ENCODE data around the gene AP2A2. TPM values are rescaled to one million over a fixed set of nuclear protein-coding genes. Genes with fewer than 3 reads are reported as not detected.

The AP2A2 gene
- total RNA-seq, 2 donors from 2014 or later, result 61.6 to 68.8 TPM

- intact Hi-C loops (cut with DNase I, micrococcal nuclease), result no loop called here
- DNase-seq (no peak), ATAC-seq (no peak)
Observed at GRCh38 chr11:1030086-1030485, 104.4 kb downstream of the AP2A2 start.

DNA sequence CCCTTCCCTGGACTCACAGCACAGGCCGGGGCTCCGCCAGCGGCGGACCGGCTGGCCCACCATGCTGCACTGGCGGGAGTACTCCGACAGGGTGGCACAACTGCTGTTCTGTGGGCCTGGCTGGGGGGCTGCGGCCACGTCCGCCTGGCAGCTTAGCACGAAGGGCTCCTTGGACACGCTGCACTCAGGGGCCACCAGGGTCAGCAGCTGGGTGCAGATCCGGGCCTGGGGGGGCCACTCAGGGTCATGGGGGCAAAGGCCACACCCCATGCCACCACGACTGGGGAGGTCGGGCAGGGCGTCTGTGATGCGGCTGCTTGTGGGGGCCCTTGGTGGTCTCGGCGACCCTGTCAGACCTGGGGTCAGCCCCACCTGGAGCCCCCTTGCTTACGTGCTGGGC is 104.9 kb downstream of the AP2A2 start:
- no peak for ATAC-seq
- intact Hi-C loops (cut with DNase I, micrococcal nuclease), result no loop called here
- DNase-seq, result no peak

GRCh38 chr11:1031121-1031899 is 105.6 kb downstream of the AP2A2 start:
- intact Hi-C loops (cut with DNase I, micrococcal nuclease), result no loop called here
- ATAC-seq (no peak), DNase-seq (no peak)

DNA sequence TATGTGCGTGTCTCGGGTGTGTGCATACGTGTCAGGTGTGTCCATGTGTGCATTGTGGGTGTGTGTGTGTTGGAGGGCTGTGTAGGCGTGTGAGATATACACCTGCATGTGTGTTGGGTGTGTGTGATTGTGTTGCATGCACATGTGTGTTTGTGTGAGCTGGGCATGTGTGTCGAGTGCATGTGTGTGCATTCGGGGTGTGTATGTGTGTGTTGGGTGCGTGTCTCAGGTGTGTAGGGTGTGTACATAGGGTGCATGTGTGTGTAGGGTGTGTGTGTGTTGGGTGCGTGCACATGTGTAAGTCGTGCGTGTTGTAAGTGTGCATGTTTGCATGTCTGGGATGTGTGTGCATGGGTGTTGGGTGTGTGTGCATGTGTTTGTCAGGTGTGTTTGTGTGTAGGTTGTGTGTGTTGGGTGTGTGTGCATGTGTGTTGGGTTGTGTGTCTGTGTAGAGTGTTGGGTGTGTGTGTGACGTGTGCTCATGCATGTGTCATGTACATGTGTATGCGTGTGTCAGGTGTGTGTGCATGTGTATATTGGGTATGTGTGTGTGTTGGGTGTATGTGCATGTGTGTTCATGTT is 106.7 kb downstream of the AP2A2 start:
- DNase-seq (no peak), ATAC-seq (no peak)
- intact Hi-C loops (cut with DNase I, micrococcal nuclease), result no loop called here

DNA sequence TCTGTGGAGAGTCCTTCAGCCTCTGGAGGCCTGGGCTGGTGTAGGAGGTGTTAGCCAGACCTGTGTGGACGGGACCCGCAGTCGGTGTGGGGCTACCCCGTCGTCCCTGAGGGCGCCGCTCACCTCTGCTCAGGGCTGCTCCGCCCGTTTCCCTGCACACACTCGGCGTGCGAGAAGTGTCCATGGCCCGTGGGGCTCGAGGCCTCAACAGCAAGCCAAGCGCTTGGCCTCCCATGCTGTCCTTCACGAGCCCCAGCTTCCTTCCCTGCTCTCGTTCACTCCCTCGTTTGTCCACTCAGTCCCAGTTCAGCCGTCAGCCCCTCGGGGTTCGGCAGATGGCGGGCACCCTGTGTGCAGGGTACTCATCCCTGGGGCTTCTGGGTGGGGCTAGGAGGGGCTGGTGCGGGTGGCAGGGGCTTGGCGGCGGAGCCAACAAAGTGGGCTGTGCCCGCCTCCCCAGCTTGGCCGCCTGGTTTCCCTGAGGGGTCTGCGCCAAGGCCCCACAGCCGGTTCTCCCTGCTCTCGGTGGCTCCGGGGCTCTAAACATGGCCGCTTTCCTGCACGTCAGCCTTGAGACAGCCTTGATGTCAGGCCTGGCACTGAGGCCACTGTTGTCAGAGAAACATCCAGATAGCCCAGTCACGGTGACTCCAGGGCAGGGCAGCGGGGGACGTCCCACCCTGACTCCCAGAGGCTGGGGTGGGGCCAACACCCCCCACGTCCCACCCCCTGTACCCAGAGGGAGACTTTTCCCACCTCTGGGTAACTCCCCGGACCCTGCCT is 107.5 kb downstream of the AP2A2 start:
- no peak for ATAC-seq
- no peak for DNase-seq
- intact Hi-C loops (cut with DNase I, micrococcal nuclease), result no loop called here

- intact Hi-C loops (cut with DNase I, micrococcal nuclease), result no loop called here
- no peak for ATAC-seq
Observed at GRCh38 chr11:1034001-1034400, 108.3 kb downstream of the AP2A2 start.

DNA sequence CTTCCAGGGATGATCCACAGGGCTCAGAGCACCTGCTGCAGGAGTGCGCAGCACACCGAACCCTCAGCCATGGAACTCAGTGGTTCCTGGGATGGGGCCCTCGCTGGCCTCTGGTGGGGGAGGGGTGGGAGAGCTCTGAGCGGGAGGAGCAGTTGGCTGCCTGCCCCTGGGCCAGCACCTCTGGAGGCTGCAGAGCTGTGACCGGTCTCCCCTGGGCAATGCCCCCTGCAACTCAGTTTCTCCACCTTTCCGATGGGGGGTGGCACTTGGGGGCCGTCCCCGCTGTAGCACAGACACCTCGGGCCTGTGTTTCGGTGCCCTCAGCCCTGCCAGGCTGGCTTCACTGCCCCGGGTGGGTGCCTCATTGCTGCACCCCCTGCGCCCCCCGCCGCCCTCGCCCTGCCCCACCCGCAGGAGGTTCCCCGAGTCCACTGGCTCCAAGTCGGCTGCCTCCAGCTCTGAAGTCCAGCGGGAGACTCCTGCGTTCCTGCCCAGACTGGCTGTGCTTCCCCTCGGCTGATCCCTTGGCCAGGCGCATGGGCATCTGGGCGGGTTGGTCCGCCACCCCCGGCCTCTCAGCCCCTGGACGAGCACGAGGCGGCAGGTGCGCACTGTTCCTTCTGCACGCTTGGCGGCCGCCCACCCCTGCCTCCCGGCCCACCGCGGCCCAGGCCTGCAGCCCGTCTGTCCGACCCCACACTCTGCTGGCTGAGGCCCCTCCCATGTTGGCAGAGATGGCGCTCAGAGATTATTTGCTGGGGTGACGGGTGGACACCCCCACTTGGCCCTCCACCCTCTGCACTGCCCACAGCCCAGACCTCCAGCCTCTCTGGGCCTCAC is 109.0 kb downstream of the AP2A2 start:
- intact Hi-C loops (cut with DNase I, micrococcal nuclease), result no loop called here
- ATAC-seq (no peak), DNase-seq (no peak)

More at GRCh38 chr11:1034001-1034400, 108.3 kb downstream of the AP2A2 start:
- DNase-seq, result no peak

GRCh38 chr11:1035577-1036283 is 110.1 kb downstream of the AP2A2 start:
- intact Hi-C loops (cut with DNase I, micrococcal nuclease), result no loop called here
- DNase-seq, result no peak
- no peak for ATAC-seq

- no peak for DNase-seq
- intact Hi-C loops (cut with DNase I, micrococcal nuclease), result no loop called here
- no peak for ATAC-seq
Observed at GRCh38 chr11:1036303-1036923, 110.7 kb downstream of the AP2A2 start, which contains the start of gene MUC6. TSS of gene MUC6 (minus strand) at chr11:1036718. CDS start at chr11:1036655, 63 bp downstream.

GRCh38 chr11:1036931-1037330 is 111.3 kb downstream of the AP2A2 start:
- intact Hi-C loops (cut with DNase I, micrococcal nuclease), result no loop called here
- no peak for DNase-seq
- ATAC-seq, result no peak

DNA sequence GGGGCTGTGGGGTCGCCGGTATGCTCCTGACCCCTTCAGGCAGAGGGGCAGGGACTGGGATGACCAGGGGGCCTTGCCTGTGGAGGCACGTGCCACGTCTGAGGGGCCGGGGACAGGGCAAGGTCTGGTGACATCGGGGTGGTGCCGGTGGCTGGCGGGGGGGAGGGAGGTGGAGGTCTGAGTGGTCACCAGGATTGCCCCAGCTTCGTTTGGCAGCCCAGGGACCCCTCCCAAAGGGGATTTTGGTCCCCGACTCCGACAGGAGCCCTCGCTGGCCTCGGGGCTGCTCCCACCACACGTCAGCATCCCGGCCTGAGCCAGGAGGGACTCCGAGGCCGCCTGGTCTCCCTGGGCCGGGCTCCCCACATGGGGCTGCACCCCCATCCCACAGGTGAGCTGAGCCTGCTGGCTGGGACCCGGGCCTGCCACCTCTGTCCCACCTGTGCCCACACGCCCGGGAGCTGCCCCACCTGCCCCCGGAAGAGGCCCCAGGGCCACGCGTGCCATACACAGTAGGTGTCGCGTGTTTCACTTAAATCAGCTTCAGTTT is 111.9 kb downstream of the AP2A2 start:
- DNase-seq, result no peak
- intact Hi-C loops (cut with DNase I, micrococcal nuclease), result no loop called here
- ATAC-seq, result no peak

DNA sequence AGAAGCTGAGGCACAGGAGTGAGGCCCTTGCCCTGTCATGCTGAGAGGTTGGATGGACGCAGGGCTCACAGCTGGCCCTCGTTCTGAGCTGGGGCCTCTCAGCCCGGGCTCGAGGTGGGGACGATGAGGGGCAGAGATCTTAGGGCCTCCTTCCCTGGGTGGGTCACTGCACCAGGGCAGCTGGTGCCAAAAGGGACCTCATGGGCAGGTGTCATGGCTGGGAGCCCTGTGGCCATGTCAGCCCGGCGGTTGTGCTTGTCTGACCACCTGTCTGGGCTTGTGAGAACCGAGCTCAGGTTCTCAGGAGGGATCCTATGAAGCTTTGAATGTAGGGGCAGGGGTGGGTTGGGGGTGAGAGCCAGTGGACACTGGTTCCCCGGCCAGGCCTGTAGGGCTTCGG is 112.7 kb downstream of the AP2A2 start:
- intact Hi-C loops (cut with DNase I, micrococcal nuclease), result no loop called here
- ATAC-seq, result no peak
- DNase-seq, result no peak

DNA sequence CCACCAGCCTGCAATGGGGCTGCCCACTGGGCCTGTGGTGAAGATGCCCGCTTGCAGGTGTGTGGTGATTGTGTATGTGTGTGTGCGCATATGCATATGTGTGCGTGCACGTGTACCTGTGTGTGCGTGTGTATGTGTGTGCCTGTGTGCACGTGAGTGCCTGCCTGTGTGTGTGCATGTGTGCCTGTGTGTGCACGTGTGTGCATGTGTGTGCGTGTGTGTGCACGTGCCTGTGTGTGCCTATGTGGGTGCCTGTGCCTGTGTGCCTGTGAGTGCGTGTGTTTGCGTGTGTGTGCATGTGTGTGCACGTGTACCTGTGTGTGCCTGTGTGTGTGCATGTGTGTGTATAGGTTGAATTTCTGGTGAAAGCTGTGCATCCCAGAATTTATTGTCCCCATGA is 113.3 kb downstream of the AP2A2 start:
- ATAC-seq (no peak), DNase-seq (no peak)
- intact Hi-C loops (cut with DNase I, micrococcal nuclease), result no loop called here

DNA sequence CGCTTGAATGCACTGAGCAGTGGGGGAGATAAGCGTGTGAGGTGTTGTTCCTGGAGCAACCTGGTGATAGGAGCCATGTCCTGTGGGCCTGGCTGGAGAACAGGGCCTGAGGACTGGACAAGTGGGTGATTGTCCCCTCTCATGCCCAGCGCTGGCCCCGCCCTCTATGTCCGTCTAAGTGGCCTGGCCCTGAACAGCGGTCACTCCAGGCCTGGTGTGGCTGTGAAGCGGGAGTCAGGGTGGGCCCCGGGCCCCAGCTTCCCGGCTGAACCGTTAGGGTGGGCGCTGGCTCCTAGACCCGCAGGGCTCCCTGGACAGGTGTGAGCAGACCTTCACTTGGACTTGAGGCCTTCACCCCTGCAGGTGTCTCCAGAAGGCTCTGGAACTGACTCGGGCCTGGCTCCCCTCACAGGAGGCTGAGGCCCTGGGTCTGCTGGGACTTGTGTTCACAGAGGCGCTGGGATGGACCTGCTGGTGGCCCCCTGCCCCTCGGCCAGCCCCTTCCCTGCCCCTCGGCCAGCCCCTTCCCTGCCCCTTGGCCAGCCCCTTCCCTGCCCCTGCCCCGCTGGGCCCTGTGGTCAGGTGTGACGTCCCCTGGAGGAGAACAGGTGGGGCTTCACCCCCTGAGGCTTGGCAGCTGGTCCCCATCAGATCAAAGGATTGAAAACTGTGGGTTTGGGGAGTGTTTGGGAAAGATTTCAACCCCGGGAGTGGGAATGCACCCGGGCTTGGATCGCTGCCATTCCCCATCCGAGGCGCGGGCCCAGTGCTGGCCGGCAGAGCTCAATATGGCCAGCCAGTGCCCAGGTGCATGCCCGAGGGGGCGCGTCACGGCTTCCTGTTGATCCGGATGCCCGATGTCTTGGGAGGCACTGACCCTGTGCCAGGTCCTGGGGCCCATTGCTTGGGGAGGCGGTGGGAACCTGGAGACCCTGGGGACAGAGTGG is 114.1 kb downstream of the AP2A2 start:
- no peak for DNase-seq
- intact Hi-C loops (cut with DNase I, micrococcal nuclease), result loop anchor here in 1 of 2 donors (10.0 kb wide), 1 partner anchor 185 kb away; no protein-coding TSS in a partner anchor
- no peak for ATAC-seq

DNA sequence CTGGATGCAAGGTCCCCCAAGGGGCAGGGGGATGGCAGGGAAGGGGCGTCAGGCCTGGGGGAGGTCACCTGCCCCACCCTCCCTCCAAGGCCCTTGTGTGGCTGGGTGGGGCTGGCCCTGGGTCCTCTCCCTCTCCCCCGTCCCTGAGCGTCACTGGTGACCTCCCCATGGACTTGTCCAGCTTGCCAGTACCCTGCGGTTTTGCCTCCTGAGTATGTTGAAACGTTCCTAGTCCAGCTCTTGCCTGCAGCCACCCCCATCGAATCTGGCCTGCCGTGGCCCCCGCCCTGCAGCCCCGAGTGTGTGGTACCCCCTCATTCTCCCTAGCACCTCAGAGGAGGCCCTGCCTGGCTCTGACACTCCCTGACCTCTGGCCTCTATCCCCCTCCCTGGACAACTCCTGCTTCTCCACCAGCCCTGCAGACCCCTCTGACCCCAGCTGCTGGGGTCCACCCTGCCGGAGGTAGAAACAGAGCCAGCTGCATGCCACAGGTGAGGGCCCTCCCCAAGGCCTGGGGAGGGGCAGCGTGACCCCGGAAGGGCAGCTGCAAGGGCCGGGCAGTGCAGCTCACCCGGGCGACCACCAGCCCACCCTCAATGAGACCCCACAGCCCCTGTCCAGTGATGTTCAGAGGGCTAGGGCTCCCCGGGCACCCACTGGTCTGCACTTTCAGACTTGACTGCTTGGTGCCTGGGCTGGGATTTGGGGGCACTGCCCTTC is 114.9 kb downstream of the AP2A2 start:
- no peak for DNase-seq
- intact Hi-C loops (cut with DNase I, micrococcal nuclease), result loop anchor here in 1 of 2 donors (10.0 kb wide), 1 partner anchor 186 kb away; no protein-coding TSS in a partner anchor
- no peak for ATAC-seq

DNA sequence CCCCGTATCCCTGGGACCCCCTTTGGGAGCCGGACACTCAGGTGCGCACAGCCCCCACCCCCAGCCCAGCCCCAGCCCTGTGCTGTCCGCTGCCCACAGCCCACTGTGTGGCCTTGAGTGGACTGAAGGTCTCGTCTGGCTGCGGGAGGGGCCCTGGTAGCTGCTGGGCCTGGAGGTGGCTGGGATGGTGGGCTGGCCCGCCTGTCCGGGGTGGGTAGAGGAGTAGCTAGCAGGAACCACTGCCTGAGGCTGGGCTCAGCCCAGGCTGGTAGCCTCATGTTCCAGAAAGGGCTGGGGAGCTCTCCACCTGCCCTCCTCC is 115.4 kb downstream of the AP2A2 start:
- DNase-seq (no peak), ATAC-seq (no peak)
- intact Hi-C loops (cut with DNase I, micrococcal nuclease), result loop anchor here in 1 of 2 donors (10.0 kb wide), 1 partner anchor 186 kb away; no protein-coding TSS in a partner anchor
